Myocyte (in vitro differentiated cells): Measurements from ENCODE around the gene HUWE1. TPM values are rescaled to one million over a fixed set of nuclear protein-coding genes. Genes with fewer than 3 reads are reported as not detected.
A peak's percentile ranks its signal among the peaks of the same experiment; 100 is the strongest.
"Not testable (repeated sequence)": the region's sequence is repeated elsewhere in the genome, so short reads cannot be mapped to it uniquely, and the experiment has no call there.

ENCODE experiments used
- DNase-seq: peaks from one replicate; pipeline ENCODE4 v3.0.0-alpha.2; 2012; ENCODE audit warnings: low read depth
- total RNA-seq: library from RNA; depleted of rRNA; stranded (reverse); fragments of >200 nt; gene quantifications from 2 replicates; pipeline ENCODE4 v1.2.3, GENCODE V29; 2014

The HUWE1 gene
- total RNA-seq, 1 donor from 2014 or later: 118 TPM

GRCh38 chrX:53606456-53606855 lies 80.1 kb downstream of the HUWE1 start:
- DNase-seq: no peak

- no peak for DNase-seq
Observed at GRCh38 chrX:53605004-53605403, 81.5 kb downstream of the HUWE1 start.

- no peak for DNase-seq
Observed at GRCh38 chrX:53599781-53600396, 86.6 kb downstream of the HUWE1 start.

GRCh38 chrX:53598169-53598568 lies 88.3 kb downstream of the HUWE1 start:
- no peak for DNase-seq

GRCh38 chrX:53595266-53595810 lies 91.2 kb downstream of the HUWE1 start:
- DNase-seq: no peak

DNA sequence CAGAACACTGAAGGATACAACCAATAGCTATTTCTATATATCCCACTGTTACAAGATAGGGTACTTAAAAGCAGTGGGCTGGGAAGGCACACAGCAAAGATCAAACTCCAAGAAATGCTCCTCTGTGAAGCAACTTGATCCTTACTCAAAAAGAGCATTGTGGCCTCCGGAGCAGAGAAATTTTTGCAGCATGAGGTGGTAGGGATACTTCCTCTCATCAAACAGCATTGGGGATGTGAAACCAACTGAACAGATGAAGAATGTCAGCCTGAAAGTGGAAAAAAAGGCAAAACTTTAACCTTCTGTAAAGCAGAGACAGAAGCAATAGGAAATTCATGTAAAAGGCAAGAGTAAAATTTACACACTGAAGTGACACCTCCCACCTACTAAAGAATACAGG lies 92.2 kb downstream of the HUWE1 start:
- DNase-seq: no peak

GRCh38 chrX:53587795-53588420 lies 98.6 kb downstream of the HUWE1 start:
- peak; percentile 3 for DNase-seq

- DNase-seq: no peak
Observed at GRCh38 chrX:53584891-53585290, 101.6 kb downstream of the HUWE1 start.

DNA sequence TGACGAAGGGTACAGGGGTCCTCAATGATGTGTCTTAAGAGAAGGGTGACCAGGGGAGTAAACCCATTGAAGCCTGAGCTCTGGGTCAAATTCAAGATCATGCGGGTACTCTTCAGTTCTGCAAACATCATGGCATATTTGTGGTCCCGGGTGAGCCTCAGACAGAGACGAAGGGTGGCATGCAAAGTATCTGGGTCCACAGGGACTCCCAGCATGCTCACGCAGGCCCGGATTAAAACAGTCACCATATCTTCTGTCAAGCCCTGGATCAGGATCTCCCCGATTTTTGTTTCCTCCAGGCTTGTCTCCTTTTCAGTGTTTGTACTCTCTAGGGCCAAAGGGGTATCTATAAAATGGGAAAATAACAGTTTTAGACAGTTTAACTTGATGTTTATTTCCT lies 102.9 kb downstream of the HUWE1 start:
- no peak for DNase-seq

- DNase-seq: no peak
Observed at GRCh38 chrX:53580742-53581504, 105.6 kb downstream of the HUWE1 start.

DNA sequence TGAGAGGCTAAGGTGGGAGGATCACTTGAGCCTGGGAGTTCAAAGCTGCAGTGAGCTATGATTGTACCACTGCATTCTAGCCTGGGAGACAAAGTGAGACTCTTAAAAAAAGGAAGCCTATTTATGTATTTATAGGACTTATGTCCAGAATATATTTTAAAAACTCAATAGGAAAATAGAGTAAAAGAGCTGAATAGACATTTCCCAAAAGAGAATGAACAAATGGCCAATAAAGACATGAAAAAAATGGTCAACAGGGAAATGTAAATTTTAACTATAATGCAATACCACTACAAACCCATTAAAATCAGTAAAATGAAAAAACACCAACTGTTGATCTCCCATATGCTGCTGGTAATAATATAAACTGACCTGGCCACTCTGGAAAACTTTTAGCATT lies 115.0 kb downstream of the HUWE1 start:
- no peak for DNase-seq

- DNase-seq: no peak
Observed at GRCh38 chrX:53563324-53563723, 123.2 kb downstream of the HUWE1 start.

DNA sequence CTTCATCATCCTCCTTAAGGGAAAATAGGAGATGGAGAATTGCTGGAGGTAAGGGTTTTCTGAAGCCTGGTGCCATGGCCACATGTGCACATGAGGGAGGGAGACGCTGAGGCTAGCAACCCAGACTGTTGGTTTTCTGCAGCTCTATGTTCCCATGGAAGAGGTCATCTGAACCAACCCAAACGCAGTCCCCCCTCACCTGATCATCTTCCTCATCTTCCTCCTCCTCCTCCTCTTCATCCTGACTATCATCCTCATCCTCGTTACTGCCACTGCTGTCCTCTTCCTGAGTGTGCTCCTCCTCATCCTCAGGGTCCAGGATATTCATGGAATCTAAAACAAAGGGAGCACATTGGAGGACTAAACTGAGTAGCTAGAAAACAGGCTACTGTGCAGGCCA lies 124.6 kb downstream of the HUWE1 start:
- no peak for DNase-seq

DNA sequence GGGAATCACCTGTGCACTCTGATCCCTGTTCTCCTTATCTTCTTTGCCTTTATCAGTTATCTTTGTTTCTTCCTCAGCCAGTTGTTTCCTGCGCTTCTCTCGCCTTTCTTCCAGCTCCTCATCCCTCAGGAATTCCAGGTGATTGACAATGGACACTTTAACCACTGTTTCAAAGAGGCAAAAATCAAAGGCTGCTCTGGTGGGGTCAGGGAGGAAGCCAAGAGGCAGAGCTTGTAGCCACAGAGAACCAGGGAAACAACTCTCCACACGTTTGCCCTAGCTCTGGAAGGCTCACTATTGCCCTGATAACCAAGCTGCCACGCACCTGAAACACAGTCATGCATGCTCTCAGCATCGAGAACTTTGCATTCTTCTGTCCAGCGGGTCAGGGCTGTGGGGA lies 127.9 kb downstream of the HUWE1 start:
- DNase-seq: no peak

DNA sequence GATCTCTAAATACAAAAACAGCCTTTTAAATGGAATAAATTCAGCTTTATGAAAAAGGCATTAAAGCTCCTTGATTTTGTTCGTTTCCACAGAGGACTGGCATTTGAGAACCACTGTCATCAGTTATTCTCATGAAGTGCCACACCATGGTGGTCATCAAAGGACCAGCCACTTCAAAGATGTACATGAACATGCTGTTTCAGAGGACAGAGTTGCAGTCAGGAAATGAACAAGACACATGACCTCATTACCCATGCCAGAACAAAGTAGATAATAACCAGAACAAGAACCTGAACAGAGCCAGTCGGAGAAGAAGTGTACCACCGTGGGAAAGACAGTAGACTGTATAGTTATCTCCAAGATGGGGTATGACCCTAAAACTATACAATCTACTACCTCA lies 129.7 kb downstream of the HUWE1 start:
- no peak for DNase-seq

DNA sequence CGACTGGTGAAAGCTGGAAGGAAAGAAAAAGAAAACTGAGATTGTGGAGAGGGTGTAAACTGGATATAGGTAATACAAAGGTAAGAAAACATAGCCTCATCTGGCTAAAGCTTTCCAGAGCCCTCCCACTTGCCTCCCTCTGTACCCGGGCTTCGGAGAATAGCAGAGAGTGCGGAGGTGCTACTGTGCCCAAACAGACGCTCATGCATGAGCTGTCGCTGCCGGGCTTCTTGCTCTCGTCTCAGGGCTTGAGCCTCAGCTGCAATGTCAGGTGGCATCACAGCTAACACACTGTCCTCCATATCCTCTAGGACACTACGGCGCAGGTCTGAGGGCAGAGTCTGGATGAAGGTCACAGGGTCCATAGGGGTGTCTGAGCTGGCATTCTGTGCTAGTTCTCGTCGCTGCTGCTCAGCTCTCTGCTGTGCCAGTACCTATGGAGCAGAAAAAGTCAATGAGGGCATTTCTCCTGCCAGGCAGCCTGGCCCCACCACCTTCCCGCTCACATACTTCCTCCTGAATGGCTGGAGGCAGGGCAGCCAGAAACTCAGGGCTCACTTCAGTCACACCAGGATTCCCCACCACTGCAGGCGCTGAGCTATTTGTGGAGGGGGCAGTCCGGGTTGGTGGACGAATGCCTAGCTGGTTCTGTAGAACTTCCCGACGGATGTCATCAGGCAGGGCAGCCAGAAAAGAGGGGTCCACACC lies 135.6 kb downstream of the HUWE1 start:
- no peak for DNase-seq

DNA sequence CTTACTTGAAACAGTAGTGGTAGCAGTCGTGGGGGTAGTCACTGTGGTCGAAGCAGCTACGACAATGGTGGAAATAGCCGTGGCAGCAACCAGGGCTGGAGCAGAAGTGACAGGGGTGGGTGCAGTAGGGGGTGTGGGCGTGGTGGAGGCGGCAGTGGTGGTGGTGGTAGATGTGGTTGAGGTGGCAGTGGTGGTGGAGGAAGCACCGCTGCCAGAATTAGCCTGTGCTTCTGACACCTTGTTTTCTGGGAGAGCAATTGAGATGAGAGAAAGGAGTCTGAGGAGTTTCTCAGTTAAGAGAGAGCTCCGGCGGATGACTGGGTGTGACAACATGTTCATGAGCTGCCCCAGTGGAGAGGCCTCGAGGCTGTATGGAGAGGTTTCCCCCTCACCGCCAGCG lies 138.9 kb downstream of the HUWE1 start:
- no peak for DNase-seq

DNA sequence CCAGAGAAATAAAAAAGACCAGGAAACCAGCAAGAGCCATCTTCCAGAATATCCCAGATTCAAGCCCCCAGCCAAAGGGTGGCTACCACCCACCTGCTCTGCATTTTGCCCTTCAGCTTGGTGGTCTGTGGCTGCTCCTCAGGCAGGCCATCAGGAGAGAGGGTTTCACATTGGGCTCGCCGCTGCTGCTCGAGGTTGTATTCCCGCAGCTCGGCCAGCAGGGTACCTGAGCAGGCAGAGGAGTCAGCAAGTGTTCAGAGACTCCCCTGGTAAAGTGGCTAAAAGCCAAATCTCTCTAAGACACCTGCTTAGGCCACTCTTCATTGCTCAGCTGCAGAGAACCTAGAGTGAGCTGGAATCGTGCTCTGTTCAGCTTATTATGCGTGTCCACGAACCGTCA lies 141.6 kb downstream of the HUWE1 start:
- DNase-seq: no peak

DNA sequence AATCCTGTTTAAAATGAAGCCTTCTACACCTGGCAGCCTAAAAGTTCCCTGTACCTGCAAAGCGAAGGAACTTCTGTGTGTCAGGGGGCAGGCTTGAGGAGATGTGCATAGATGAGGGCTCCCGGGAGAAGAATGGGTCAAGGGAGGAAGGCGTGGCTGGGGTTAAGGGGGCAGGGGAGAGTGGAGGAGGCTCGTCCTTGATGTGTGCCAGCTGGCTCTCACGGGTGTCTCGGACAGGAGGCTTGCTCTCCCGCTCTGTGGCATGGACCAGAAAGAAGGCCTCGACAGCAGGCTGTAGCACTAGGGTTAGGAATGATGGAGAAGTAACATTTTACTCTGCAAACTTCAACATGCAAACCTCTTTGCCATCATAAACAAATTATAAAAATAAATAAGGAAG lies 147.7 kb downstream of the HUWE1 start:
- DNase-seq: no peak

GRCh38 chrX:53531255-53531966 lies 155.1 kb downstream of the HUWE1 start:
- DNase-seq: not testable (repeated sequence)

DNA sequence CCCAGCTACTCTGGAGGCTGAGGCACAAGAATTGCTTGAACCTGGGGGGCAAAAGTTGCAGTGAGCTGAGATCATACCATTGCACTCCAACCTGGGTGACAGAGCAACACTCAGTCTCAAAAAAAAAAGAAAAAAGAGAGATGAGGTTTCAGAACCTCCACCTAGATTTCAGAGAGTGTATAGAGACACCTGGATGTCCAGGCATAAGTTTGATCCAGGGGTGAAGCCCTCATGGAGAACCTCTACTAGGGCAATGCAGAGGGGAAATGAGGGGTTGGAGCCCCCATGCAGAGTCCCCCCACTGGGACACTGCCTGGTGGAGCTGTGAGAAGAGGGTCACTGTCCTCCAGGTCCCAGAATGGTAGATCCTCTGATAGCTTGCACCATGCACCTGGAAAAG lies 159.5 kb downstream of the HUWE1 start:
- DNase-seq: no peak
